SH-SY5Y (cell line): ENCODE results near the gene GRIN3B.

ENCODE experiments used
- GATA2 ChIP-seq: IDR thresholded peaks from 2 replicates; pipeline ENCODE4 v1.6.1; 2011; ENCODE audit warnings: mild to moderate bottlenecking, low read depth, low read length
- GATA3 ChIP-seq: IDR thresholded peaks from 2 replicates; pipeline ENCODE4 v1.6.1; 2011; ENCODE audit warnings: low read depth, mild to moderate bottlenecking, low read length, moderate library complexity

GRIN3B gene, protein sequence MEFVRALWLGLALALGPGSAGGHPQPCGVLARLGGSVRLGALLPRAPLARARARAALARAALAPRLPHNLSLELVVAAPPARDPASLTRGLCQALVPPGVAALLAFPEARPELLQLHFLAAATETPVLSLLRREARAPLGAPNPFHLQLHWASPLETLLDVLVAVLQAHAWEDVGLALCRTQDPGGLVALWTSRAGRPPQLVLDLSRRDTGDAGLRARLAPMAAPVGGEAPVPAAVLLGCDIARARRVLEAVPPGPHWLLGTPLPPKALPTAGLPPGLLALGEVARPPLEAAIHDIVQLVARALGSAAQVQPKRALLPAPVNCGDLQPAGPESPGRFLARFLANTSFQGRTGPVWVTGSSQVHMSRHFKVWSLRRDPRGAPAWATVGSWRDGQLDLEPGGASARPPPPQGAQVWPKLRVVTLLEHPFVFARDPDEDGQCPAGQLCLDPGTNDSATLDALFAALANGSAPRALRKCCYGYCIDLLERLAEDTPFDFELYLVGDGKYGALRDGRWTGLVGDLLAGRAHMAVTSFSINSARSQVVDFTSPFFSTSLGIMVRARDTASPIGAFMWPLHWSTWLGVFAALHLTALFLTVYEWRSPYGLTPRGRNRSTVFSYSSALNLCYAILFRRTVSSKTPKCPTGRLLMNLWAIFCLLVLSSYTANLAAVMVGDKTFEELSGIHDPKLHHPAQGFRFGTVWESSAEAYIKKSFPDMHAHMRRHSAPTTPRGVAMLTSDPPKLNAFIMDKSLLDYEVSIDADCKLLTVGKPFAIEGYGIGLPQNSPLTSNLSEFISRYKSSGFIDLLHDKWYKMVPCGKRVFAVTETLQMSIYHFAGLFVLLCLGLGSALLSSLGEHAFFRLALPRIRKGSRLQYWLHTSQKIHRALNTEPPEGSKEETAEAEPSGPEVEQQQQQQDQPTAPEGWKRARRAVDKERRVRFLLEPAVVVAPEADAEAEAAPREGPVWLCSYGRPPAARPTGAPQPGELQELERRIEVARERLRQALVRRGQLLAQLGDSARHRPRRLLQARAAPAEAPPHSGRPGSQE

DNA sequence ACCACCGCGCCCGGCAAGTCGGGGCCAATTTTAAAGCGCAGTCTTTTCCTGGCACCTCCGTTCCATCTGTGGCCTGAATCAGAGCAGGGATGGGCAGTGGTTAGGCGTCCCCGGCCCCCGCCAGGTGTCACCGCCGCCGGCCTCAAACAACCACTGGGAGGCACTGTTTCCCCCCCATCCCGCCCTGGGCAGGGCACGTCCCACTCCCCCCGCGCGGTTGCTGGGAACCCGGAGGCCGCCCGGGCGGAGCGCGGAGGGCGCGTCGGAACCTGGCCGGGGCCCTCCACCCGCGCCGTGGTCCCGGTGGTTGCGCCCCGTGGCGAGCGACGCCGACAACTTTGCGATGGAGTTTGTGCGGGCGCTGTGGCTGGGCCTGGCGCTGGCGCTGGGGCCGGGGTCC lies at the start of gene GRIN3B:
TSS of gene GRIN3B (plus strand) at position 325 of the 400 bp plus-strand sequence. CDS start at position 344, 19 bp downstream.
- TF ChIP-seq GATA3 (no peak), GATA2 (no peak)

DNA sequence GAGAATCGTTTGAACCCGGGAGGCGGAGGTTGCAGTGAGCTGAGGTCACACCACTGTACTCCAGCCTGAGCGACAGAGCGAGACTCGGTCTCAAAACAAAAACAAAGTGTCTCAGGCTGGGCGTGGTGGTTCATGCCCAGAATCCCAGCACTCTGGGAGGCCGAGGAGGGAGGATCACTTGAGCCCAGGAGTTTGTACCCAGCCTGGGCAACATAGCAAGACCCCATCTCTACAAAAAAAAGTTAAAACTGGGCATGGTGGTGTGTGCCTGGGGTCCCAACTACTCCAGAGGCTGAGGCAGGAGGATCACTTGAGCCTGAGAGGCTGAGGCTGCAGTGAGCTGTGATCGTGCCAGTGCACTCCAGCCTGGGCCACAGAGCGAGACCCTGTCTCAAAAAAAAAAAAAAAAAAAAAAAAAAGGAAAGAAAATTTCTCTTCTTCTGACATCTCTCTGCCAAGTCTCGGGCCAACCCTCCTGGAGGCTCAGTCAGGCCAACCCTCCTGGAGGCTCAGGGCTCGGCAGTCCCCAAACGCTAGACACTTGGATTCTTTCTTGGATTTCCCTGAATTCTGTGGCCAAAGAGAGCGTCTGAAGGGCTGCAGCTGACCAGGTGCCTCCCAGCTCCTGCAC lies 48.1 kb upstream of the GRIN3B start:
- TF ChIP-seq GATA2 (no peak), GATA3 (no peak)

DNA sequence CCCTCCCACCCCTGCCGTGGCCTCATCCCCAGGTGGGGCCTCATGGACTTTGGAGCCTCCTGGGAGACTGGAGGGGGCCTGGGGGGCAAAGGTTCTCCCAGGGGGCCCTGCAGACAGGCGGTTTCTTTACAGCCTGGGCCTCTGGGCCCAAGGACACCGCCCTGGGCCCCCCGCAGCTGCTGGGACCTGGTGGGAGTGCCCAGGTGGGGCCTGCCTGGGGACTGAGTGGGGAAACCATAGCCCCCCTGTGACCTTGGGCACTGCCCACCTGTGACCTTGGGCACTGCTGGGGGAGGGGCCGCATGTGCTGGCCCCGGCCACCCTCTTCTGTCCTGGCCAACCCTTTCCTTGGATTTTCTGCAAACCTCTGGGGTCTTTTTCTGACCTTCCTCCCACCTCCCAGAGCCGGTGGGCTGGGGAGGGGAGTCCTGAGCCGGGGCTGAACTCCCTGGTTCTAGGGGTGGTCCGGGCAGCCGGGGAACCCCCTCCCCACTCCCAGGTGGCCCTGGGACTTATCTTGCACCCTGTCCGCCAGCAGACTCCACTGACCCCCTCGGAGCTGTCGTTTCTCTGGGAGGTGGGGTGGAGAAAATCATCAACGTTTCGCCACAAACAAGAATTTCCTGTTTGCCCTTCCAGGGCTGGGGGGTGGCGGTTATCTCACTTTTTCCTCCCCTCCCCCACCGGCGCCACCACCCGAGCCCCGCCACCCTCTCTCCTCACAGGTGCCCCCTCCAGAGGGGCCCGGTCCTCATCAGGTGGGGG lies 47.4 kb upstream of the GRIN3B start:
- no peak for TF ChIP-seq GATA2
- no peak for TF ChIP-seq GATA3

DNA sequence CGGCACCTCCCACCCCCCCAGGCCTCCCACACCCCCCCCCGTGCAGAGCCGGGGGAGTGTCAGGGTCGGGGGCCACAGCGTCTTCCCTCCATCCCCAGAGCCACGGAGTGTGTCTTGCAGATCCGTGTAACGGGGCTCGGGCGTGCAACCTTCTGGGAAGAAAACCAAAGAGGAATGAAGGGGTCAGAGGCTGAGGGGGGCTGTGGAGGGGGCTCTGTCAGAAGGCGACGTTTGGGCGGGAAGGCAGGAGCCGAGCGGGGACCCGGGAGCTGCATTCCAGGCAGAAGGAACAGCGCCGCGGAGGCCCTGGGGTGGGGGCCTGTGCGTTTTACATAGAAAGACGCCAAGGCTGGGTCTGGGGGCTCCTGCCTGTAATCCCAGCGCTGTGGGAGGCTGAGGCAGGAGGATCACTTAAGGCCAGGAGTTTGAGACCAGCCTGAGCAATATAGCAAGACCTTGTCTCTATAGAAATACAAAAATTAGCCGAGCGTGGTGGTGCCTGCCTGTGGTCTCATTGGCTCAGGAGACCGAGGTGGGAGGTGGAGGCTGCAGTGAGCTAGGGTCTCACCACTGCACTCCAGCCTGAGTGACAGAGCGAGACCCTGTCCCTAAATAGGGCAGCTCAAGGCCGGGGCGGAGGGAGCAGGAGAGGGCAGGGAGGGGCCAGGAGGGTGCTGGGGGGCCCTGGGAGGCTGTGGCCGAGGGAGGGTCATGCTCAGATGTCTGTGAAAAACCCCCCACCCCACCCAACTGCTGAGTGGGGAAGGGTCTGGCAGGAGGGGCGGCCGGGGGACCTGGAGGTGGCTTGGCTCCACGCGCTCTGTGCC lies 46.6 kb upstream of the GRIN3B start:
- no peak for TF ChIP-seq GATA3
- no peak for TF ChIP-seq GATA2

DNA sequence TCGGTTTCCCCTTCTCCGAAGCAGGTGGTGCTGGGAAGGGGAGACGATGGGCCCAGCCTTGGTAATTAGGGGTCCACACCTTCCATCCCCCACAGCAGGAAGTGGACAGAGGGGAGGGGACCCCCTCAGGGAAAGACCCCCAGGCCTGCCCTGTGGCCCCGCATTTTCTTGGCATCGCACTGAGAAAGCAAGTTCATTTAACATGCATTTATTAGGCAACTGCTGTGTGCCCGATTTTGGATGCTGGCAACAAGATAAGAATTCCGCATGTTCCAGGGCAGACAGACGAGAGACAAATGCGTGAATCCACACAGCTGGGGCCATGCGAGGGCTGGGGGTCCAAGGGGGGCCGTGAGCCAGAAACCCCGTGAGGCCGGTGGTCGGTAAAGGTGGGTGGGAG lies 45.9 kb upstream of the GRIN3B start:
- TF ChIP-seq GATA3 (no peak), GATA2 (no peak)

DNA sequence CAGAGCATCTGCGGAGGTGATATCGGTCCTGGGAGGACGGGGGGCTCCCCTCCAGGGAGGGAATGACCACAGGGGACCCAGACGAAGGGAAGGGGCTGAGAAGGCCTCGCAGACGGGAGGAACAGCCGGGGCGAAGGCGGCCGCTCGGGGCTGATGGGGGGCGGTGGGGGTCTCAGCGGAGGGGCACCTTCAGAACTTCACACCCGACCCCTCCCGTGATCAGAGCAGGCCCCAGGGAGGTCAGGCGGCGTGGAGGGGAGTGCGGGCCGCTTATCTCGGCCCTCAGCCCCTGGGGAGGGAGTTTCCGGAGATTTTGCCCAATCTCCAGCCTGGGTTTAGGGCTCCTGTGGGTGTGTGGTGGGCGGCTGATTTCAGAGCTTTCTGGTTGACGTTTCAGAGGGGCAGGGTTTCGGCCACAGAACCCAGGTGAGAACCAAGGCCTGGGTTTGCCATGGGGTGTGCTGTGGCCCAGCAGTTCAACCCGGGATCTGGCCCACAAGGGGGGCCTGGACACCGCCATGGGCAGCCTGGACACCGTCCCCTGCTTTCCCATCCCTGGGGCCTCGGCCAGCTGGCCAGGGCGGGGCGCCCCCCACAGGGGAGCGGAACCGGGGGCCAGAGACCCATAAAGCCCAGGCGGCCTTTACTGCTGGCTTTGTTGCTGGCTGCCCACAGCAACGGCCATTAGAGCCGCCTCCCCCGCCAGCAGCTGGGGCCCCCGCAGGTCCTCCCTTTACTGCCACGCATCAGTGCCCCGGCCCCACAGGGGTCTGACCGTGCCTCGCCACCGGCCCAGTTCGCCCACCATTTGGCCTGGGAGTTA lies 45.3 kb upstream of the GRIN3B start:
- no peak for TF ChIP-seq GATA3
- no peak for TF ChIP-seq GATA2

DNA sequence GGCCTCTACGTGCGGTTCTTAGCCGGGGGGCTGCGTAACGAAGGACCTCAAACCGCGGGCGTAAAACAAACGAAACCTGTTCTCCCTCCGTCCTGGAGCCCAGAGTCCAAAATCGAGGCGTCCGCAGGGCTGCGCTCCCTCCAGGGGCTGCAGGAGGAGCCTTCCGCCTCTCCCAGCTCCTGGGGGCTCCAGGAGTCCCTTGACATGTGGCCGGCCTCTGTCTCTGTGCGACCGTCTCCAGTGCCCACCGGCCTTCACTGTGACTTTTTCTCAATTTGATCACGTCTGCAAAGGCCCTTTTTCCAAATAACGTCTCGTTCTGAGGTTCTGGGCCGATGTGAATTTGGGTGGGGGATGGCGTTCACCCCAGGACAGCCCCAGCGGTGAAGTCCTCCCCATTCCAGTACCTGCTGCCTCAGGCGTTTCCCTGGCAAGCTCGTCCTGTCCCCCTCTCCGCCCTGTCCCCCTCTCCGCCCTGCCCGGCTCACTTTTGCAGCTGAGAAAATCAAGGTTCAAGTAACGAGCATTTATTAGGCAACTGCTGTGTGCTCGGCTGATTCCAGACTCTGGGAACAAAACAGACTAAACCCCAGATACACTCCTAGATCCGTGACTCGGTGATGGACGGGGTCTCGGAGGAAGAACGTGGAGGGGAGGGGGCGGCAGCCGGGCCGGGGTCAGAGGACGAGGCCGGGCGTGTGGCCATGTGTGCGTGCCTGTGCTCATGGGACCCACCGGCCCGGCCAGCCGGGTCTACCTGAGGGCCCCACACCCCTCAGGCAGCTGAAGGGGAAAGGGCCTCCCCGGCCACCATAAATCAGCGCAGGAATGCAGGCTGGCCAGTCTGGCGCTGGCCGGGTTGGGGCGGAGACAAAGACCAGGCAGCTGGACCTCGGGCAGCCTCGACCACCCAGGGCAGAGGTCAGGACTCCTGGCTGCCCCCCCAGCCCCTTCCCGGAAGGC lies 44.1 kb upstream of the GRIN3B start:
- TF ChIP-seq GATA2 (no peak), GATA3 (no peak)

DNA sequence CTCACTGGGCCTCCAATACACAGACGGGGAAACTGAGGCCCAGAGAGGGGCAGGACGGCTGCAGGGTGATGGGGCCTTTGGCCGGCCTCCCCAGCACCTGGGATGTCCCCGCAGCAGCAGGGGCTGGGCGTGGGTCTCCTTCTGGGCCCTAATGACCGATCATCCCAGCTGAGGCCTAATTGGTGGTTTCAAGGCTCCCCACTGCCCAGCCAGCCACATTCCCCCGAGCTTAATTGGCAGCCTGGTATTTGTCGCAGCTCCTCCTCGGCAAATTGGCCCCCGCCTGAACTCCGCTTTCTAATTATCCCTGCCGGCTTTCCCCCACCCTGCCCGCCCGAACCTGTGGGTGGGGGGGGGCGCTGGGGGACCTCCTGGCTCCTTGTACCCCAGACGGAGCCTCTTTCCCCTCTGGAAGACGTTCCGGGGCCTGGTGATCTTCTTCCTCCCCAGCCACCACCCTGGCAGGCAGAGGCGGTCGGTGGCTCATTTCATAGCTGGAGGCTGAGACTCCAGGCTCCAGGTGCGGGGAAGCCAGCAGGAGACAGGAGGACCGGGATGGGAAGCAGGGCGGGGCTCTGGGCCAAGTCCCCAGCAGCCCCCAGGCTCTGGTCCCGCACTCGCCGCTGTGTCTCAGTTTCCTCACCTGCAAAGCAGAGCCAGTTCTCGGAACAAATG lies 43.3 kb upstream of the GRIN3B start:
- no peak for TF ChIP-seq GATA3
- no peak for TF ChIP-seq GATA2

DNA sequence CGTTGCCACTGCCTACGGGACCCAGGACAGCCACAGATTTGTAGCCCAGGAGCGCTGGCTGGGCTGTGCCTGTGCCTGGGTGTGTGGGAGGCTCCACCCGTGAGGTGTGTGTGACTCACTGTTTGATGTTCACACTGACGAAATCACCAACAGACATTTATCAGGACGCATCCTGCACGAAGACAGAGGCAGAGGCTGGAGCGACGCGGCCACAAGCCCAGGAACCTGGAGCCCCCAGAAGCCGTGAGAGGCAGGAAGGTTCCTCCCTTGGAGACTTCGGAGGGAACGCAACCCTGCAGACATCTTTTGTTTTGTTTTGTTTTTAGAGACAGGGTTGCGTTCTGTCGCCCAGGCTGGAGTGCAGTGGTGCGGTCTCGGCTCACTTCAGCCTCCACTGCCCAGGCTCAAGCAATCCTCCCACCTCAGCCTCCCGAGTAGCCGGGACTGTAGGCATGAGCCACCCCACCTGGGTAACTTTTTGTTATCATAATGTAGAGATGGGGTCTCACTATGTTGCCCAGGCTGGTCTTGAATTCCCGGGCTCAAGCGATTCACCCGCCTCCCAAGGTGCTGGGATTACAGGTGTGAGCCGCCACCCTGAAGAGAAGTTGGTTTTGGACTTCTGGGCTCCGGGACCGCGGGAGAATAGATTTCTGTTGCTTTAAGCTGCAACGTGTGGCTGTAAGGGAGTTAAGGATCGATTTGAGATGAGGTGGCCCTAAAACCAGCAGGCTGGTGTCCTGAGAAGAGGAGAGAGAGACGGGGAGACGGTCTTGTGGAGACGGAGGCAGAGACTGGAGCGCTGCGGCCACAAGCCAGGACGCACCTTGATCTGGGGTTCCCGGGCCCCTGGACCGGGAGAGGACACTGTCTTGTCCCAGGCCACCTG lies 41.0 kb upstream of the GRIN3B start:
- no peak for TF ChIP-seq GATA2
- TF ChIP-seq GATA3 = no peak

DNA sequence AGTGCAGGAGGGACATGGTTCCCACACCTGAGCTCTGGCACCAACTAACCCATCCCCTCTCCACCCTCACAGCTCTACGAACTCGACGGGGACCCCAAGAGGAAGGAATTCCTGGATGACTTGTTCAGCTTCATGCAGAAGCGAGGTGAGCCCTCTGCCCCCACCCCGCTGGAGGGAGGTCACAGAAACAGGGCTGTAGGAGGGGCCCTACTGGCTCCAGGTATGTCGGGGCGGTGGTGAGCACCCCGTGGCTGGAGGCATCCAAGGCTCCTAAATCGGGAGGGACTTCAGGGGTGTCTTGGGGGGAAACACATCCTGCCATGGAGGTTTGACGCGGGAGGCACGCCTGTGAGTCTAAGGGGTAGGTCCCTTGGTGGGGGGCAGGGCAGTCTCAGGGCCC lies 40.2 kb upstream of the GRIN3B start:
- TF ChIP-seq GATA2 = no peak
- no peak for TF ChIP-seq GATA3
